A549 (cell line): ENCODE data around the gene PHYH.
"Not testable (repeated sequence)": the region's sequence is repeated elsewhere in the genome, so short reads cannot be mapped to it uniquely, and the experiment has no call there.

ENCODE experiments used
- POLR2A ChIP-seq: IDR thresholded peaks from 2 replicates; pipeline ENCODE4 v1.6.1; 2012; ENCODE audit warnings: mild to moderate bottlenecking, low read length
- RAD21 ChIP-seq, 2 experiments: fragments of >200 bp in 1 of 2; sonication (Bioruptor Twin) in 1 of 2; formaldehyde crosslinking in 1 of 2; IDR thresholded peaks in 1 of 2; conservative IDR thresholded peaks in 1 of 2; 2 replicates in 1 of 2; 3 replicates in 1 of 2; pipeline ENCODE4 v1.6.1; 2012 to 2018; ENCODE audit warnings: inconsistent platforms in 1 of 2

- TF ChIP-seq RAD21 (conservative IDR thresholded peaks at IDR 0.05 in 1 of 2, IDR thresholded peaks at IDR 0.05 in 1 of 2); POLR2A: not testable (repeated sequence)
These were observed 31.1 kb upstream of the PHYH start for GRCh38 chr10:13330980-13331379.
